Breast epithelium (tissue), 3 donors: ENCODE data around the gene MALAT1.

Experiments used
- CTCF ChIP-seq, 3 donors: fragments of 450-650 bp; IDR thresholded peaks; one replicate each; pipeline ENCODE4 v1.5.1; 2016 to 2017; ENCODE audit warnings: antibody characterized with exemption in 3 of 3, mild to moderate bottlenecking in 3 of 3, moderate library complexity in 3 of 3
- POLR2A ChIP-seq: fragments of 450-650 bp; IDR thresholded peaks from one replicate; pipeline ENCODE4 v1.6.1; 2016; ENCODE audit warnings: antibody characterized with exemption, mild to moderate bottlenecking, moderate library complexity
- POLR2AphosphoS5 ChIP-seq, 3 donors: sonication (generic); formaldehyde crosslinking; IDR thresholded peaks; one replicate each; pipeline ENCODE4 v1.6.1; 2017; ENCODE audit warnings: antibody characterized with exemption in 3 of 3

- no peak for TF ChIP-seq CTCF (IDR thresholded peaks at IDR 0.05)
- TF ChIP-seq POLR2A, result no peak
- TF ChIP-seq POLR2AphosphoS5 (IDR thresholded peaks at IDR 0.05), result no peak
Observed at GRCh38 chr11:65545853-65546216, 47.0 kb downstream of the MALAT1 start.
